IgD-negative memory B cell (primary cell): ENCODE results near the gene B3GNT7. TPM values are rescaled to one million over a fixed set of nuclear protein-coding genes. Genes with fewer than 3 reads are reported as not detected.

Experiments
- H3K27ac Mint-ChIP-seq, 3 donors: one replicate each; pipeline ENCODE4 v1.8.0; 2020 to 2022; ENCODE audit warnings: mild to moderate bottlenecking in 3 of 3, mixed read lengths in 3 of 3, moderate library complexity in 1 of 3
- H3K27me3 Mint-ChIP-seq: one replicate; pipeline ENCODE4 v1.8.0; 2021; ENCODE audit warnings: mixed read lengths
- H3K36me3 Mint-ChIP-seq: one replicate; pipeline ENCODE4 v1.8.0; 2020; ENCODE audit warnings: mild to moderate bottlenecking, mixed read lengths
- H3K4me1 Mint-ChIP-seq, 3 donors: one replicate each; pipeline ENCODE4 v1.8.0; 2020 to 2022; ENCODE audit warnings: mixed read lengths in 3 of 3, mild to moderate bottlenecking in 1 of 3
- H3K4me3 Mint-ChIP-seq, 4 donors: one replicate each; pipeline ENCODE4 v1.8.0; 2020 to 2022; ENCODE audit warnings: mild to moderate bottlenecking in 4 of 4, mixed read lengths in 4 of 4, moderate library complexity in 3 of 4
- H3K9me3 Mint-ChIP-seq, 3 donors: one replicate each; pipeline ENCODE4 v1.8.0; 2020 to 2021; ENCODE audit warnings: mixed read lengths in 3 of 3, mild to moderate bottlenecking in 1 of 3
- polyA plus RNA-seq: library from polyadenylated mRNA; unstranded; fragments of 300-500 nt; fragmentation: Illumina TruSeq; gene quantifications from one replicate; pipeline ENCODE4 v1.2.3, GENCODE V29; 2021

The B3GNT7 gene
- polyA plus RNA-seq, 1 donor from 2014 or later, result 3.3 TPM

DNA sequence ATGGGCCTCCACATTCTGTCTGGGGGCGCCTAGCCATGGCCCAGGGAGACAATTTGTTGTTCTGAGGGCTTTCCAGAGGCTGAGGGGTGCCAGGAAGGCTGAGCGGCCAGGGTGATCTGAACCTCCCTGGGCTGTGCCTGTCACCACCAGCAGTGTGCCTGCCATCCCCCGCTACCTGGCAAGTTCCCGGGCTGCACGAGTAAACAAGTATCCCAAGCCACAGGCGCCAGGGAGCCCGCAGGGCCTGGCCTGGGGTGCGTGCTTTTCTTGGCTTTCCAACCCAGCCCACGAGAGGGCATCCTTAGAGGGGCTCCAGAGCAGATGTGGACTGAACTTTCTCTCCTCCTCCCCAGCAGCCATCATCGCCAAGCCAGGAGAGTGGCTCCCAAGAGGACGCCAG is 35.1 kb upstream of the B3GNT7 start:
- Mint-ChIP-seq H3K36me3 (peaks cover 2% of the 10 kb centered on the region), H3K4me3 (no peak overlapping the region), H3K9me3 (no peaks in the 10 kb centered on the region), H3K4me1 (peaks cover 12 to 18% (median 14%) of the 10 kb centered on the region in 3 donors), H3K27me3 (peaks cover 4% of the 10 kb centered on the region), H3K27ac (no peak overlapping the region)

GRCh38 chr2:231360881-231361371 is 34.6 kb upstream of the B3GNT7 start:
- H3K27ac Mint-ChIP-seq, result no peak overlapping the region
- no peak overlapping the region for H3K4me3 Mint-ChIP-seq
- H3K36me3 Mint-ChIP-seq, result peaks cover 2% of the 10 kb centered on the region

GRCh38 chr2:231361701-231362554 is 33.6 kb upstream of the B3GNT7 start:
- H3K27ac Mint-ChIP-seq, result peak overlapping the region in 2 of 3 donors; percentile 41 to 93
- H3K4me3 Mint-ChIP-seq, result peak overlapping the region in 2 of 4 donors; percentile 72 to 82
- no peaks in the 10 kb centered on the region for H3K9me3 Mint-ChIP-seq
- peaks cover 2% of the 10 kb centered on the region for H3K36me3 Mint-ChIP-seq
- H3K27me3 Mint-ChIP-seq, result peaks cover 2% of the 10 kb centered on the region
- peaks cover 12 to 18% (median 14%) of the 10 kb centered on the region in 3 donors for H3K4me1 Mint-ChIP-seq

More at GRCh38 chr2:231360881-231361371, 34.6 kb upstream of the B3GNT7 start:
- H3K4me1 Mint-ChIP-seq, result peaks cover 12 to 18% (median 14%) of the 10 kb centered on the region in 3 donors
- H3K27me3 Mint-ChIP-seq, result peaks cover 2% of the 10 kb centered on the region
- no peaks in the 10 kb centered on the region for H3K9me3 Mint-ChIP-seq

GRCh38 chr2:231362555-231363184 is 32.8 kb upstream of the B3GNT7 start:
- peaks cover 2% of the 10 kb centered on the region for H3K36me3 Mint-ChIP-seq

DNA sequence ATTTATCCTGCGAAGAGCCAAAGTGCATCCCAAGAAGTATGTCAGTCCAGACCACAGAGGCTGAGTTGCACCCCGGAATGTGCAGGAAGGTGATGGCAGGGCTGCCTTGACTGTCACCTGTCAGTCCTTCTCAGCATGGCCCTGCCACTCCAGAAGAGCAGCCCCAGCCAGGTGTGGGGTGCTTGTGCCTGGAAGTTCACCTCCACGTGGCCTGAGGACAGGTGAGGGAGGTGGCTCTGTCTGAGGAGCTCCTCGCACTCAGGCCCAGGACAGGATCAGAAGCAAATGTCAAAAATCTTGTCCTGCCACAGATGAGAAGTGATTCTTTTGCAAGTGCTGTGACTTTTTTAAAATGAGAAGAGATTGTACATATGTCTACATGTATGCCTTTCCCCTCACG is 31.4 kb upstream of the B3GNT7 start:
- H3K36me3 Mint-ChIP-seq, result peaks cover 2% of the 10 kb centered on the region
- H3K4me1 Mint-ChIP-seq, result peaks cover 12 to 18% (median 14%) of the 10 kb centered on the region in 3 donors
- no peak overlapping the region for H3K27ac Mint-ChIP-seq
- H3K4me3 Mint-ChIP-seq, result no peak overlapping the region
- no peaks in the 10 kb centered on the region for H3K9me3 Mint-ChIP-seq
- peaks cover 2% of the 10 kb centered on the region for H3K27me3 Mint-ChIP-seq

More at GRCh38 chr2:231362555-231363184, 32.8 kb upstream of the B3GNT7 start:
- Mint-ChIP-seq H3K27ac (peak overlapping the region in 2 of 3 donors; percentile 41 to 93), H3K4me1 (peaks cover 12 to 18% (median 14%) of the 10 kb centered on the region in 3 donors), H3K9me3 (no peaks in the 10 kb centered on the region), H3K27me3 (peaks cover 2% of the 10 kb centered on the region), H3K4me3 (peak overlapping the region in 2 of 4 donors; percentile 72 to 82)

DNA sequence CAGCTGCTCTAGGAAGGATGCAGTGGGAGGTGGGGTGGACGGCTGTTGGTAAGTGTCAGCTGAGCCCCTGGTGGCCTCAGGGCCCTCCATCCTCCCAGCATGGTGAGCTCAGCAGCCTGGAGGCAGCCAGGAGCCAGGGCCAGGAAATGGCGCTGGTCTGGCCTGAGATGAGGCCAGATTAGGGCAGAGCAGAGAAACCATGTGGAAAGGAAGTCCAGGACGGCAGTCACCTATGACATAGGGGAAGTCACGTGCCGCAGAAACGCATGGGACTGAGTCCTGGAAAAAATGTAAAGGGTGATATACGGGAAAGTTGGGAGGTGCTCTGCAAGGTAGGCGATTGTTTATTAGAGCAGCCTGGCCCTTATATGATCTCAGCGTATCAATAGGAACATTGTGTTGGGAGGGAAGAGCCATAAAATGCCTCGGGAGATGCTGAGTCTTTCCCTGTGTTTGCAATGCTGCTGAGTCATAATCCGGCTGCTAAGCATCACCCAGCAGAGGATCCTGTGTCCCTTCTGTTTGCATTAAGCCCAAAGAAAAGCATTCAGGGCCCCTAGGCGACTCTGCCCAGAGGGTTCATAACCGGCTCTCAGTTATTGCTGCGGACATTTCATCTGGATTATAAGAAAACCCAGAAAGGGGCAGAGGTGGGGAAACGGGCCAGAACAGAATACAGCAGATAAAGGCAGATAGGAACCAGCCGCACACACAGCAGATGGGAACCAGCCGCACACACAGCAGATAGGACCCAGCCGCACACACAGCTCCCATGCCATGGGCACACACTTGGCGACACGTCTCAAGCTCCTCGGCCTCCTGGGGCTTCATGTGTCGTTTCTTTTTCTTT is 30.3 kb upstream of the B3GNT7 start:
- Mint-ChIP-seq H3K27me3 (peaks cover 2% of the 10 kb centered on the region), H3K36me3 (no peaks in the 10 kb centered on the region), H3K27ac (peak overlapping the region in 1 of 3 donors; percentile 10), H3K4me1 (peaks cover 12 to 18% (median 14%) of the 10 kb centered on the region in 3 donors), H3K9me3 (no peaks in the 10 kb centered on the region), H3K4me3 (no peak overlapping the region)

DNA sequence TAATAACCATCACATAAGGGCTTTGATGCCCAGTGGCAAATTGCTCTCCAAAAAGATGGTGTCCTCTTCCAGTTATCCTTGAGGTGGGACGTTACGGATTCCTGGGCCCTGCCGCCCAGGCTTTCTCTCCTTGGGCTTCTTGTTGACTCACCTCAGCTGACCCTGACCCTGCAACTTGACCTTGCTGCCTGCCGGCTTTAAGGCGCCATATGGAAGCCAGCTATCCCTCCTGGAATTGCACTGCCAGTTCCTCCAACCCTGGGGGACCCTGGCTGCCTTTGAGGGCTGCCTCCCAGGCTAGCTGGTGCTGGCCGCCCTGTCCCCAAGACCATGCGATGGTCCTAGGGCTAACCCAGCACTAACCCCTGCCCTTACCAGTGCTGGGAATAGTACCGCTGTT is 28.3 kb upstream of the B3GNT7 start:
- no peaks in the 10 kb centered on the region for H3K9me3 Mint-ChIP-seq
- H3K4me3 Mint-ChIP-seq, result no peak overlapping the region
- H3K27ac Mint-ChIP-seq, result no peak overlapping the region
- H3K27me3 Mint-ChIP-seq, result peaks cover 2% of the 10 kb centered on the region
- peaks cover 9 to 11% (median 10%) of the 10 kb centered on the region in 3 donors for H3K4me1 Mint-ChIP-seq
- H3K36me3 Mint-ChIP-seq, result no peaks in the 10 kb centered on the region

DNA sequence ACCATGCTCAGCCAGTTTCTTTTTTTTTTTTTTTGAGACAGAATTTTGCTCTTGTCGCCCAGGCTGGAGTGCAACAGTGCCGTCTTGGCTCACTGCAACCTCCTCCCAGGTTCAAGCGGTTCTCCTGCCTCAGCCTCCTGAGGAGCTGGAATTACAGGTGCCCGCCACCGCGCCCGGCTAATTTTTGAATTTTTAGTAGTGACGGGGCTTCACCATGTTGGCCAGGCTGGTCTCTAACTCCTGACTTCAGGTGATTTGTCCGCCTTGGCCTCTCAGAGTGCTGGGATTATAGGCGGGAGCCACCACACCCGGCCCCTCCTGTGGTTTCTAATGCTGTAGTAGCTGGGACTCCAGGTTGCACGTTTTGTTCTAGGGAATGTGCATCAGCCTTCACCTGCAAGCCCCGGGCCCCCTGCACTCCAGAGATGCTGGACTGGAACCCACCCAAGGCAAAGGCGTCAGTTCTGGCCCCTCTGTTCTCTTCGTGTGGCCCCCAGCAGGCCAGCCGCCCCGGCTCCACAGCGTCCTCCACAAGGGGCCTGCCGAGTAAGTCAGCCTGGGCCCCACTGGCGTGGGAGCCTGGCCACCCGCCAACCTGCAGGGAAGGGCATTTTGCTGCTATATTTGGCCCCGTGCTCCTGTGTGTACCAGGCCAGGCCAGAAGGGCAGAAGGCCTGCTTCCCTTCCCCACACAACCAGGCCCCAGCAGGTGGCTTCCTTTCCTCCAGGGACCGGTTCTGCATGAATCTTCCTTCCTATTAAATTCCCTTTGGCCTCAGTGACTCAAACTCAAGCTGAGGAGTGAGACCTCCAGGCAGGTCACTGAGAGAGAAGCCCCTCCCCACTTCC is 25.7 kb upstream of the B3GNT7 start:
- Mint-ChIP-seq H3K27me3 (peaks cover 2% of the 10 kb centered on the region), H3K27ac (no peak overlapping the region), H3K36me3 (no peaks in the 10 kb centered on the region), H3K4me3 (no peak overlapping the region), H3K4me1 (peaks cover 0 to 6% (median 0%) of the 10 kb centered on the region in 3 donors), H3K9me3 (no peaks in the 10 kb centered on the region)

- Mint-ChIP-seq H3K27me3 (peaks cover 2% of the 10 kb centered on the region), H3K9me3 (no peaks in the 10 kb centered on the region), H3K27ac (no peak overlapping the region), H3K4me3 (no peak overlapping the region), H3K36me3 (no peaks in the 10 kb centered on the region), H3K4me1 (peaks cover 0 to under 1% (median 0%) of the 10 kb centered on the region in 3 donors)
Observed at GRCh38 chr2:231370429-231370748, 25.1 kb upstream of the B3GNT7 start.

DNA sequence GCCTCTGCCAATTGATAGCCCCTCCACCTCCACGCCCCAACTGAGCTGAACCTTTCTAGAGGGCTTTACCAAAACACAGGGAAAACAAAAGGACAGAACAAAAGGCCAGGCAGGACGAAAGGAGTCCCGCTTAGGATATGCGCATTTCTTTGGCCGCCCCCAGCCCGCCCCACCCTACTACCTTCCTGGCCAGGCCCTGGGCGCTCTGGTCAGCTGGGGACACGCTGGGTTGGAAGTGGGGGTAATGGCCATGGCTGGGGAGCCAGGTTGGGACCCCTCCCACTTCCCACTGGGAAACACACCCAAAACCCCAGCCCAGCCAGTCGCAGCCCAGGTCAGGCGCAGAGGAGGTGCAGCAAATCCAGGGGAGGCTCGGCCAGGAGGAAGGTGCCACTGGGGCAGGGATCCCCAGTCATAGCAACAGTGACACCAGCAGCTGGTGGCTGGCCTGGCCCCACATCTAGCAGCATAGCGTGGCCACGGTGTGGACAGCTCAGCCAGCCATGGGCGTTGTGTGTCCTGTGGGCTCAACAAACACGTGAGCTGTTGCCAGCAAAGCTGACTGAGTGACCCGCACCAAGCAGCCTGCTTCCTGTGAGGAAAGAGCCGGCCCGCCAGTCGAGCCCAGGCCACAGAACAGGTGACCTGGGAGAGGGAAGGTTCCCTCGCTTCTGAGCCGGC is 24.6 kb upstream of the B3GNT7 start:
- no peaks in the 10 kb centered on the region for H3K9me3 Mint-ChIP-seq
- H3K27me3 Mint-ChIP-seq, result peaks cover 5% of the 10 kb centered on the region
- H3K4me1 Mint-ChIP-seq, result no peaks in the 10 kb centered on the region
- H3K4me3 Mint-ChIP-seq, result no peak overlapping the region
- no peak overlapping the region for H3K27ac Mint-ChIP-seq
- no peaks in the 10 kb centered on the region for H3K36me3 Mint-ChIP-seq

- H3K27me3 Mint-ChIP-seq, result peaks cover 5% of the 10 kb centered on the region
- H3K4me3 Mint-ChIP-seq, result no peak overlapping the region
- H3K9me3 Mint-ChIP-seq, result no peaks in the 10 kb centered on the region
- no peak overlapping the region for H3K27ac Mint-ChIP-seq
- H3K4me1 Mint-ChIP-seq, result no peaks in the 10 kb centered on the region
- H3K36me3 Mint-ChIP-seq, result no peaks in the 10 kb centered on the region
Observed at GRCh38 chr2:231371430-231372054, 24.0 kb upstream of the B3GNT7 start.

DNA sequence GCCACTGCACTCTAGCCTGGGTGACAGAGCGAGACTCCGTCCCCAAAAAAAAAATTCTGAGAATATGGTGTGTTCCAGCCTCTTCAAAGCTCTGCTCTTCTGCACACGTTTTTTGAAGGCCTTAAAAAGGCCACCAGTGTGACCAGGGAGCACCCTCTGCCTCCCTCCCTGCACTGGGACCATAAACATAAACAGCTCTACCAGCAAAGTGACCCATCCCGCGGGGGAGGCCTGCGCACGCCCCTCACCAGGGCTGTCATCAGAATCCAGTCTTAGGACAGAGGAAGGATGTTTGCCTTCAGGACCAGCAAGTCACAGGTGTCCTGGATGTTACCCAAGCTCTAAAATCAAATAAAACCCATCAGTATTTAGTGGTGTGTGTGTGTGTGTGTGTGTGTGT is 23.2 kb upstream of the B3GNT7 start:
- no peak overlapping the region for H3K27ac Mint-ChIP-seq
- H3K9me3 Mint-ChIP-seq, result no peaks in the 10 kb centered on the region
- H3K4me1 Mint-ChIP-seq, result no peaks in the 10 kb centered on the region
- H3K27me3 Mint-ChIP-seq, result peaks cover 7% of the 10 kb centered on the region
- no peaks in the 10 kb centered on the region for H3K36me3 Mint-ChIP-seq
- H3K4me3 Mint-ChIP-seq, result no peak overlapping the region

DNA sequence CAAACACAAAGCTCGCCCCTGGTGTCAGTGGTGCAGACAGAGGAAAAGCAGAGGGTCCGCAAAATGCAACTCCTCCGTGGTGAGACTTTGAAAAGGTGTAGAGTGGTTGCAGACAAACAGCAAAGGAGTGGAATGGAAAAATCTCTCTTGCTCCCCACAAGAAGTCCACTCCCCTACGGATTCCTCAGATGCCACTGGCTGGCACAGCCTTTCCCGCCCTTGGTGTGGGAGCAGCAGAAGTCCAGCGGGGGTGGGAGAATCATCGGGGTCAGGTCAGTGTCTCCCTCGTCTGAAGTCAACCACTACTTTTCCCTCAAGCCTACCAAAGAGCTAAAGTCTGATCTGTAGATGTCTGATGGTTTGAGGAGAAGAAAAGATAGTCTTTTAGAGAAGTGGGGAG is 22.3 kb upstream of the B3GNT7 start:
- no peak overlapping the region for H3K4me3 Mint-ChIP-seq
- H3K4me1 Mint-ChIP-seq, result no peaks in the 10 kb centered on the region
- peaks cover 7% of the 10 kb centered on the region for H3K27me3 Mint-ChIP-seq
- H3K27ac Mint-ChIP-seq, result no peak overlapping the region
- no peaks in the 10 kb centered on the region for H3K36me3 Mint-ChIP-seq
- H3K9me3 Mint-ChIP-seq, result no peaks in the 10 kb centered on the region
